Skeletal muscle tissue (tissue), 4 donors: Measurements from ENCODE around the gene CMTM5. TPM values are rescaled to one million over a fixed set of nuclear protein-coding genes. Genes with fewer than 3 reads are reported as not detected.
A peak's percentile ranks its signal among the peaks of the same experiment; 100 is the strongest.

Source experiments
- H3K27ac ChIP-seq: one replicate; pipeline ENCODE4 v1.7.0; 2013; ENCODE audit warnings: mild to moderate bottlenecking, low read depth, low read length, inconsistent platforms
- H3K27me3 ChIP-seq, 3 donors: one replicate each; pipeline ENCODE4 v1.7.0; 2013; ENCODE audit warnings: low read length in 3 of 3; ENCODE audit not compliant: control insufficient read depth in 3 of 3, insufficient read depth in 3 of 3
- H3K36me3 ChIP-seq, 3 donors: one replicate each; pipeline ENCODE4 v1.7.0; 2013; ENCODE audit warnings: low read length in 3 of 3; ENCODE audit not compliant: control insufficient read depth in 3 of 3, insufficient read depth in 3 of 3
- H3K4me1 ChIP-seq, 3 donors: one replicate each; pipeline ENCODE4 v1.7.0; 2013; ENCODE audit warnings: low read length in 3 of 3, mild to moderate bottlenecking in 3 of 3; ENCODE audit not compliant: control insufficient read depth in 3 of 3, insufficient read depth in 3 of 3
- H3K4me3 ChIP-seq, 3 donors: one replicate each; pipeline ENCODE4 v1.7.0; 2013; ENCODE audit warnings: low read length in 3 of 3
- H3K9ac ChIP-seq, 3 donors: one replicate each; pipeline ENCODE4 v1.7.0; 2013; ENCODE audit warnings: low read length in 3 of 3, mild to moderate bottlenecking in 3 of 3, moderate library complexity in 2 of 3, low read depth in 1 of 3
- H3K9me3 ChIP-seq, 3 donors: one replicate each; pipeline ENCODE4 v1.7.0; 2013; ENCODE audit warnings: low read length in 3 of 3; ENCODE audit not compliant: control insufficient read depth in 3 of 3
- total RNA-seq: library from RNA; depleted of rRNA; stranded (reverse); fragments of >200 nt; gene quantifications from one replicate; pipeline ENCODE4 v1.2.3, GENCODE V29; 2014
- donor health status: Osteomylitis.

The CMTM5 gene
- total RNA-seq, 1 donor from 2014 or later: 2.1 TPM

DNA sequence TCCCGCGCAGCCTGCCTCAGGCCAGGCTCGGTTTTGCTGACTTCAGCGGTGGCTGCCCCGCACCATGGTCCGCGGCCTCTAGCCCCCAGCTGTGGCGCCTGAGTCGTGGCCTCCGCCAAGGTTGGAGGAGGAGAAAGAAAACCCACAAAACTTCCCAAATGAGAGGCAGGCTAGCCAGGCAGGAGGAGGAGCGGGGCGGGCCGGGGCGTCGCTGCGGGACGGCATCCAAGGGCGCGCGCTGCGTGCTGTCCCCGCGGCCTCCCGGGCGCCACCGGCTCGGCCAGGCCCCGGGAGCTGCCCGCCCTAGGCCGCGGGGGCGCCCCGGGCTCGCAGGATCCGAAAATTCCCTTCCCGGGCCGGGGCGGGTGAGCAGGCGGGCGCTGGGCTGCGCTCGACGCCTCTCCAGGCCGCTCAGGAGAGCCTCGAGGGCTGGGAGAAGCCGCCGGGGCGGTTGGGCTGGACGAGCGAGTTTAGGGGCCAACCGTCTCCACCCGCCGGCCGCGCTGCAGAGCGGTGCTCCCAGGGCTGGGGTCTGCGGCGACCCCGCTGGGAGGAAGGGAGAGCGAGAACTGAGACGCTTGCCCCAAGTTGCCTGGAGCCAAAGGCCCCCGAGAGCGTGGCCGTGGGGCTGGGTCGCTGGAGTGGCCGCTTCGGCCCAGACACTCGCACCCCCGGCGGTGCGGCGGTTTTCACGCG, 11.7 kb upstream of the CMTM5 start, which contains the start of gene EFS:
TSS of gene EFS (minus strand) at position 137 of the 696 bp plus-strand sequence. CDS start 147 bp downstream, outside the sequence.
- Histone ChIP-seq H3K4me3 (peak within 1 kb of the TSS; percentile 65 to 71 (median 70)), H3K4me1 (peaks cover 0 to 16% (median 5%) of the 10 kb centered on the region in 3 donors), H3K9ac (peak within 1 kb of the TSS; percentile 65 to 83 (median 77)), H3K36me3 (no peaks in the 10 kb centered on the region), H3K9me3 (no peaks in the 10 kb centered on the region), H3K27ac (peak within 1 kb of the TSS; percentile 80), H3K27me3 (peaks cover 7 to 26% (median 25%) of the 10 kb centered on the region in 3 donors)

DNA sequence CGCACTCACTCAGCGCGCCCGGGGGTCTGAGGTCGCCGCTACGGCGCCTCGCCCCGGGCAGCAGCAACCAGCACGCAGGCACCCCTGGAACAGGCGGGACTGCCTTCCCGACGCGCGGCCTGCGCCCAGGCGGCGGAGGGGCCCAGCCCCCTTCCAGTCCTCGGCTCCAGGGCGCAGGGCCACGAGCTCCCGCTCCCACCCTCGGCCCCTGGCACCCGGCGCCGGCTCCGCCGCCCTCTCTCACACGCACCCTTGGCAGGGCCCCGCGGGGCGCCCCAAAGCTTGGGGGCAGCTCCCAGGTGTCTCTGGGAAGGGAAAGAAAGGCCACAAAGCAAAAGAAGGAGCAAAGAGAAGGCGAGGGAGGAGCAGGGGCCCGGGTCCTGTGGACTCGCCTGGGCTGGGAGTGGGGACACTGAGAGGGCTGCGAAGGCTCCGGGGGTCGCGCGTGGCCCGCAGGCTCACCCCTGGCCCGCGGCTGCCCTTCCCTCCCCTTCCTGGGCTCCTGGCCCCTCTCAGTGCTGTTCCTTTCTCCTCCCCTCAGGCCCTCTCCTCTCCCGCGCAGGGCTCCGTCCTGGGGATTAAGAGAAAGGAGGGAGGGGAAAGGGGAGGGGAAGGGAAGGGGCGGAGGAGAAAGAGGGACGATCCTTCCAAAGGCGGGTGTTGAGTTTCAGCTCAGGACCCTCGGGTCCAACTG, 11.0 kb upstream of the CMTM5 start:
- Histone ChIP-seq H3K27ac (peak overlapping the region; percentile 80), H3K27me3 (peaks cover 7 to 27% (median 26%) of the 10 kb centered on the region in 3 donors), H3K9ac (peak overlapping the region; percentile 53 to 77 (median 65))

DNA sequence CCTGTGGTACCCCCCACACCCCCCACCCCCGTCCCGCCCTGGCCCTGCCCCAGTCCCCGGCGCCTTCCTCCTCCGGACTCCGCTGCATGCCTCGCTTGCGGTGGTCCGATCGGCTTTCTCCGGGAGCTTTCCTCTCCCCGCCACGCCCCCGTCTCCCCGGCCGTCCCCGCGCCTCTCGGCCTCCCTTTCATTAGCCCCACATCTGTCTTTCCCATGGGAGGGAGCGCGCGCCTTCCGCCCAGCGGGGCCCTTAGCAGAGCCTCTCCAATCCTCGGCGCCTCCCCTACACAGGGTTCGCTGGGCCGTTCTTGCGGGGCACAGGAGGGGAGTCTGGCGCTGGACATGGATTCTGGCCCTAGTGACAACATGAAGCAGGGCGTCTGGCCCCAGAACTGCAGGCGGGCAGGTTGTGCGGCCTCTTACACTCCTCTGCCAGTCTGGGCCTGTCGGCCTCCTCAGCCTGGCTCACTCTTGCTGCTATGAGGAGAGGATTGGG, 10.4 kb upstream of the CMTM5 start:
- no peaks in the 10 kb centered on the region for H3K36me3 ChIP-seq
- no peaks in the 10 kb centered on the region for H3K9me3 ChIP-seq
- peak overlapping the region in 1 of 3 donors; percentile 13 for H3K4me3 ChIP-seq
- H3K4me1 ChIP-seq: peaks cover 0 to 16% (median 5%) of the 10 kb centered on the region in 3 donors
- H3K27me3 ChIP-seq: peaks cover 7 to 31% (median 26%) of the 10 kb centered on the region in 3 donors
- peak overlapping the region; percentile 32 to 69 (median 51) for H3K9ac ChIP-seq
- H3K27ac ChIP-seq: peak overlapping the region; percentile 80

More for the DNA sequence above, 11.0 kb upstream of the CMTM5 start:
- Histone ChIP-seq H3K4me1 (peaks cover 0 to 16% (median 5%) of the 10 kb centered on the region in 3 donors), H3K36me3 (no peaks in the 10 kb centered on the region), H3K9me3 (no peaks in the 10 kb centered on the region), H3K4me3 (peak overlapping the region; percentile 54 to 64 (median 59))

DNA sequence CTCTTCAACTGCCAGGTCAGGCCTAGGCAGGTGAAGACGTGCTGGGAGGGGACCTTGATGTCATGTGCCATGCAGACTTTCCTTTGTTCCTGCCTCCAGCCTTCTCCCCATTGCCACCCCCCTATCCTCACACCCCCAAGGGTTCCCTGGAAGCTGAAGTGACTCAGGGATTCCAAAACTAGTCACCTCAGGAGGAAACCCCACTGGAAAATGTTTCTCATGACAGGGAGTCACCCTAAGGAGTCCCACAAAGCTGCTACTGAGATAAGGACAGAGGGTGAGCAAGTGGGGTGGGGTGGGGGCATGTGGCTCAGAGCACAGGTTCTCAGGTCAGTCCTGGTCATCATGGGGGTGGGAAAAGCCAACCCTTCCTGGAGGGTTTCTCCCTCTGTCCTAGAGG, 6.6 kb upstream of the CMTM5 start:
- Histone ChIP-seq H3K4me3 (no peak overlapping the region), H3K9me3 (no peaks in the 10 kb centered on the region), H3K9ac (no peak overlapping the region), H3K27me3 (peaks cover 3 to 16% (median 13%) of the 10 kb centered on the region in 3 donors), H3K27ac (no peak overlapping the region), H3K4me1 (peaks cover 0 to 7% (median 0%) of the 10 kb centered on the region in 3 donors), H3K36me3 (no peaks in the 10 kb centered on the region)

DNA sequence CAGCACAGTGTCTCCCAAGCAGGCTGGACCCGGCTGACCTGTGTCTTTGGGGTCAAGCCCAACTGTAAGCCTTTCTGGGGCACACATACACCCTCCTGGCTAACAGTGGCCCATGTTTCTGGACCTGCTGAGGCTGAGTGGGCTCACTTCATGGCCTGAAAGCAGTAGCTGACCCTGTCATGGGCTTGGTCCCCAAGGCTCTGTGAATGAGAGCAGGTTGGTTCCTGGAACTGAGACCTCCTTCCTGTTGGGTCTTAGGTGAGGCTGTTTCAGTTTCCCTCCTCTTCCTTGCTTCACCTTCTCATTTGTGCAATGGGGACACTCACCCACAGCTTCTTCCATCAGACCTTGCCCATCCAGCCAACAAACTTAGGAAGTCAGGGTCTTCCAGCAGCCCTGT, 5.0 kb upstream of the CMTM5 start:
- Histone ChIP-seq H3K9ac (no peak overlapping the region), H3K36me3 (no peaks in the 10 kb centered on the region), H3K9me3 (no peaks in the 10 kb centered on the region), H3K4me3 (no peak overlapping the region), H3K4me1 (no peaks in the 10 kb centered on the region), H3K27ac (no peak overlapping the region), H3K27me3 (peaks cover 0 to 12% (median 6%) of the 10 kb centered on the region in 3 donors)

DNA sequence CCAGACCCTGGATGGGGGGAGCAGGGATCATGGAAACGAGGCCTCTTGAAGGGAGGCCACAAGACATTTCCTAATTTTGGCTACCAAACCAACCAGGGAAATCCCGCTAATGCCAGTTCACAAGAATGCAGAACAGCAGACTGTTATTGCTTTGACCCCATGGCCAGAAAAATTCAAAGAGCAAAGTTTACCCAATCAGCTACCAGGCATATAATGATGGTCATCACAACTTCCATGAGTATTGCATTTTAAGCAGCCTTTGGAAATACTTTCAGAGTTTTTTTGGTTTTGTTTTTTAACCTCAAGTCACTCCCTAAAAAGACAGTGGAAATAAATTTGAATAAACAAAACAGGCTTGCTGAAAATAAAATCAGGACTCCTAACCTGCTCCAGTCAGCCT, 4.3 kb upstream of the CMTM5 start, which contains the start of gene IL25:
TSS of gene IL25 (plus strand) at position 301 of the 400 bp plus-strand sequence.
- Histone ChIP-seq H3K27ac (no peak within 1 kb of the TSS), H3K4me3 (no peak within 1 kb of the TSS), H3K36me3 (no peaks in the 10 kb centered on the region), H3K4me1 (no peaks in the 10 kb centered on the region), H3K9me3 (no peaks in the 10 kb centered on the region), H3K9ac (no peak within 1 kb of the TSS), H3K27me3 (peaks cover 0 to 6% (median 6%) of the 10 kb centered on the region in 3 donors)

DNA sequence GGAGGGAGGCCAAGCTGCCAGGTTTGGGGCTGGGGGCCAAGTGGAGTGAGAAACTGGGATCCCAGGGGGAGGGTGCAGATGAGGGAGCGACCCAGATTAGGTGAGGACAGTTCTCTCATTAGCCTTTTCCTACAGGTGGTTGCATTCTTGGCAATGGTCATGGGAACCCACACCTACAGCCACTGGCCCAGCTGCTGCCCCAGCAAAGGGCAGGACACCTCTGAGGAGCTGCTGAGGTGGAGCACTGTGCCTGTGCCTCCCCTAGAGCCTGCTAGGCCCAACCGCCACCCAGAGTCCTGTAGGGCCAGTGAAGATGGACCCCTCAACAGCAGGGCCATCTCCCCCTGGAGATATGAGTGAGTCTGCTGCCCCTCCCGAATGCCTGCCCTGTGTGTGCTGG, 3.8 kb upstream of the CMTM5 start:
- H3K9me3 ChIP-seq: no peaks in the 10 kb centered on the region
- H3K36me3 ChIP-seq: no peaks in the 10 kb centered on the region
- peaks cover 0 to 6% (median 2%) of the 10 kb centered on the region in 3 donors for H3K27me3 ChIP-seq
- H3K27ac ChIP-seq: no peak overlapping the region
- no peaks in the 10 kb centered on the region for H3K4me1 ChIP-seq
- no peak overlapping the region for H3K9ac ChIP-seq
- no peak overlapping the region for H3K4me3 ChIP-seq

DNA sequence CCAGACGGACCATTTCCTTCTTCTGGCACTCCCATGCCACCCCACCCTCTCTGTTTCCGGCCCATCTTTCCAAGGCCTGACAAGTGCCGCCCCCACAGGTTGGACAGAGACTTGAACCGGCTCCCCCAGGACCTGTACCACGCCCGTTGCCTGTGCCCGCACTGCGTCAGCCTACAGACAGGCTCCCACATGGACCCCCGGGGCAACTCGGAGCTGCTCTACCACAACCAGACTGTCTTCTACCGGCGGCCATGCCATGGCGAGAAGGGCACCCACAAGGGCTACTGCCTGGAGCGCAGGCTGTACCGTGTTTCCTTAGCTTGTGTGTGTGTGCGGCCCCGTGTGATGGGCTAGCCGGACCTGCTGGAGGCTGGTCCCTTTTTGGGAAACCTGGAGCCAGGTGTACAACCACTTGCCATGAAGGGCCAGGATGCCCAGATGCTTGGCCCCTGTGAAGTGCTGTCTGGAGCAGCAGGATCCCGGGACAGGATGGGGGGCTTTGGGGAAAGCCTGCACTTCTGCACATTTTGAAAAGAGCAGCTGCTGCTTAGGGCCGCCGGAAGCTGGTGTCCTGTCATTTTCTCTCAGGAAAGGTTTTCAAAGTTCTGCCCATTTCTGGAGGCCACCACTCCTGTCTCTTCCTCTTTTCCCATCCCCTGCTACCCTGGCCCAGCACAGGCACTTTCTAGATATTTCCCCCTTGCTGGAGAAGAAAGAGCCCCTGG, 1.2 kb upstream of the CMTM5 start:
- H3K36me3 ChIP-seq: peaks cover 0 to 5% (median 0%) of the 10 kb centered on the region in 3 donors
- H3K27me3 ChIP-seq: peaks cover 0 to 13% (median 0%) of the 10 kb centered on the region in 3 donors
- H3K4me3 ChIP-seq: no peak overlapping the region
- H3K27ac ChIP-seq: no peak overlapping the region
- H3K9ac ChIP-seq: no peak overlapping the region
- no peaks in the 10 kb centered on the region for H3K4me1 ChIP-seq
- no peaks in the 10 kb centered on the region for H3K9me3 ChIP-seq

DNA sequence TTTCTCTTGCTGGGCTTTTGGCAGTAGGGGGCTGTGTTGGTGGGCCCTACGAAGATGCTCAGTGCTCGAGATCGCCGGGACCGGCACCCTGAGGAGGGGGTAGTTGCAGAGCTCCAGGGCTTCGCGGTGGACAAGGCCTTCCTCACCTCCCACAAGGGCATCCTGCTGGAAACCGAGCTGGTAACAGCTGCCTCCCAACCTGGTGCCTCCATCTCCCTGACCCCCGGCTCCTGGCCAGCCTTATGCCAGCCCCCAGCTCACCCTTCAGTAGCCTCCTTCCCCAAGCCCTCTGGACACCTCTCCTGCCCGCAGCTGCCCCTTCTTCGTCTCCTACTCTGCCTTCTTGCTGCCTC, 328 bp downstream of the CMTM5 start:
- H3K9ac ChIP-seq: peak overlapping the region in 1 of 3 donors; percentile 21
- no peak overlapping the region for H3K27ac ChIP-seq
- no peaks in the 10 kb centered on the region for H3K9me3 ChIP-seq
- H3K4me3 ChIP-seq: no peak overlapping the region
- peaks cover under 1 to 19% (median 3%) of the 10 kb centered on the region in 3 donors for H3K36me3 ChIP-seq
- H3K27me3 ChIP-seq: peaks cover 0 to 9% (median 0%) of the 10 kb centered on the region in 3 donors
- no peaks in the 10 kb centered on the region for H3K4me1 ChIP-seq
